Measurements from ENCODE around the gene BET1.

The BET1 gene

GRCh38 chr7:93943816-93944540 lies 60.2 kb downstream of the BET1 start:
- peaks cover 20% of the 10 kb centered on the region for H3K4me1 Mint-ChIP-seq
- TF ChIP-seq CTCF (IDR thresholded peaks at IDR 0.05): no peak
- DNase-seq: no peak
- peaks cover 4% of the 10 kb centered on the region for H3K9me3 Mint-ChIP-seq
- H3K27ac Mint-ChIP-seq: no peak overlapping the region
- no peaks in the 10 kb centered on the region for H3K36me3 Mint-ChIP-seq (ENCODE audit: low read depth)
- no peak overlapping the region for H3K4me3 Mint-ChIP-seq
- H3K27me3 Mint-ChIP-seq (ENCODE audit: low read depth, poor library complexity): no peaks in the 10 kb centered on the region
